Large intestine (tissue), 3 donors: ENCODE data around the gene MGLL. TPM values are rescaled to one million over a fixed set of nuclear protein-coding genes. Genes with fewer than 3 reads are reported as not detected.

Experiments used
- DNase-seq, 2 donors: peaks; one replicate each; pipeline versions ENCODE4 v3.0.0 to v3.0.0-alpha.2; 2013
- H3K27ac ChIP-seq: one replicate; pipeline ENCODE4 v1.5.1; 2013; ENCODE audit warnings: low read length
- H3K27me3 ChIP-seq: 2 replicates; pipeline ENCODE4 v1.6.1; 2013; ENCODE audit warnings: low read length; ENCODE audit not compliant: control insufficient read depth, insufficient read depth
- H3K36me3 ChIP-seq: 2 replicates; pipeline ENCODE4 v1.6.1; 2013; ENCODE audit warnings: low read length; ENCODE audit not compliant: control insufficient read depth, insufficient read depth
- H3K4me1 ChIP-seq: one replicate; pipeline ENCODE4 v1.6.1; 2013; ENCODE audit warnings: low read length; ENCODE audit not compliant: control insufficient read depth, insufficient read depth
- H3K4me3 ChIP-seq: one replicate; pipeline ENCODE4 v1.5.1; 2013; ENCODE audit warnings: low read length
- H3K9me3 ChIP-seq: one replicate; pipeline ENCODE4 v1.6.1; 2013; ENCODE audit warnings: mild to moderate bottlenecking, low read depth, low read length, moderate library complexity; ENCODE audit not compliant: control insufficient read depth
- WGBS: methylation state at CpG from one replicate; pipeline ENCODE4 v1.1.5; 2013; ENCODE audit warnings: low lambda C conversion rate; ENCODE audit not compliant: insufficient coverage; 5-methylcytosine and 5-hydroxymethylcytosine counted together
- polyA plus RNA-seq: library from polyadenylated mRNA; unstranded; fragments of 120-200 nt; gene quantifications from one replicate; pipeline ENCODE4 v1.2.1, GENCODE V29; 2013

MGLL gene
- polyA plus RNA-seq, 1 donor = 22.8 TPM

DNA sequence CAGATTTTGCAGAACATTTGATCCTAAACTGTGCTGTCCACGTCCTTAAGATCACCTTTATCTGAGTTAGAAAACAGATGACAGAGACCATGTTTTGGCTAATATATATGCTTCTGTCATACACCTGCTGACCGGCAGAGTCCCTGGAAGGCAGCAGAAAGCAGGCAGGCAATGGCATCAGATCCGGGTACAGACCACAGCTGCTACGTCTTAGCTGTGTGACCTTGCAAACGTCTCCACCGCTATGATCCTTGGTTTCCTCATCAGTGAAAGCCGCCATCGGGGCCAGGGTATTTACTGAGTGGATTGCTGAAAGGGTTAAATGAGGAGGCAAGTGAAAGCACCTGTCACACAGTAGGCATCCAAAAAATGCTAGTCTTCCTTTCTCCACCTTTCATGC is 77.4 kb downstream of the MGLL start:
- DNase-seq = no peak
- no peaks in the 10 kb centered on the region for H3K36me3 ChIP-seq
- H3K4me3 ChIP-seq = no peak overlapping the region
- H3K27ac ChIP-seq = no peak overlapping the region
- H3K27me3 ChIP-seq = no peaks in the 10 kb centered on the region
- WGBS = no CpG with 5 or more reads among the region's 8 CpGs
- H3K4me1 ChIP-seq = peaks cover 13% of the 10 kb centered on the region
- no peaks in the 10 kb centered on the region for H3K9me3 ChIP-seq

- Histone ChIP-seq H3K36me3 (no peaks in the 10 kb centered on the region), H3K27me3 (no peaks in the 10 kb centered on the region), H3K27ac (no peak overlapping the region), H3K4me1 (peaks cover 13% of the 10 kb centered on the region), H3K9me3 (no peaks in the 10 kb centered on the region), H3K4me3 (no peak overlapping the region)
- DNase-seq = no peak
- 86% methylated on average over 1 of the region's 11 CpGs for WGBS
Observed at GRCh38 chr3:127744253-127744815, 78.0 kb downstream of the MGLL start.

GRCh38 chr3:127743351-127744252 is 78.7 kb downstream of the MGLL start:
- no peaks in the 10 kb centered on the region for H3K27me3 ChIP-seq
- no peaks in the 10 kb centered on the region for H3K9me3 ChIP-seq
- no peak overlapping the region for H3K4me3 ChIP-seq
- WGBS = 71% methylated on average over 3 of the region's 15 CpGs
- H3K27ac ChIP-seq = no peak overlapping the region
- H3K4me1 ChIP-seq = peaks cover 17% of the 10 kb centered on the region
- no peaks in the 10 kb centered on the region for H3K36me3 ChIP-seq
- no peak for DNase-seq

- no peak overlapping the region for H3K27ac ChIP-seq
- WGBS = no CpG with 5 or more reads among the region's 9 CpGs
- no peaks in the 10 kb centered on the region for H3K36me3 ChIP-seq
- no peak overlapping the region for H3K4me3 ChIP-seq
- H3K4me1 ChIP-seq = peaks cover 26% of the 10 kb centered on the region
- DNase-seq = no peak
- H3K27me3 ChIP-seq = no peaks in the 10 kb centered on the region
- H3K9me3 ChIP-seq = no peaks in the 10 kb centered on the region
Observed at GRCh38 chr3:127742580-127742979, 79.7 kb downstream of the MGLL start.

- H3K27ac ChIP-seq = no peak overlapping the region
- H3K4me3 ChIP-seq = no peak overlapping the region
- H3K36me3 ChIP-seq = no peaks in the 10 kb centered on the region
- peaks cover 20% of the 10 kb centered on the region for H3K4me1 ChIP-seq
- no CpG with 5 or more reads among the region's 1 CpG for WGBS
- no peaks in the 10 kb centered on the region for H3K27me3 ChIP-seq
- no peak for DNase-seq
- no peaks in the 10 kb centered on the region for H3K9me3 ChIP-seq
Observed at GRCh38 chr3:127741690-127742089, 80.6 kb downstream of the MGLL start.

DNA sequence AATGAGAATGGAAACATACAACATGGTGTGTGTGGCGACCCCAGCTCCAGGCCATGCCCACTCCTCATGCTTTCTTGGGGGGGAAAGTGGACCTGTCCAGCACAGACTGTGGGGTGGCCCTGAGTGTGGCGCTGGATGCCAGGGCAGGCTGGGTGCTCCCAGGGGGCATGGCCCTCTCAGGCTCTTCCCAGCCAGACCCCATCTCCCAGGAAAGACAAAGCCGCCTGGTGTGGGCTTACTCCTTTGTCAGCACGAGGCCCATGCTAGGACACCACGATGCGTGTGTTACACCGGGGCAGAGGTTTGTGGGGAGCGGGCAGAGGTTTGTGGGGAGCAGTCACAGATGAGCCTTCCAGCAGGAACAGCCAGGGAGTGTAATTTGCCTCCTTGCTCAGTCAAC is 81.1 kb downstream of the MGLL start:
- WGBS = no CpG with 5 or more reads among the region's 8 CpGs
- Histone ChIP-seq H3K27me3 (no peaks in the 10 kb centered on the region), H3K4me3 (no peak overlapping the region), H3K27ac (no peak overlapping the region), H3K9me3 (no peaks in the 10 kb centered on the region), H3K36me3 (no peaks in the 10 kb centered on the region), H3K4me1 (peaks cover 20% of the 10 kb centered on the region)
- DNase-seq = no peak

- H3K36me3 ChIP-seq = no peaks in the 10 kb centered on the region
- no peak overlapping the region for H3K27ac ChIP-seq
- H3K4me3 ChIP-seq = no peak overlapping the region
- peaks cover 17% of the 10 kb centered on the region for H3K4me1 ChIP-seq
- no peak for DNase-seq
- H3K9me3 ChIP-seq = no peaks in the 10 kb centered on the region
- WGBS = no CpG with 5 or more reads among the region's 20 CpGs
- no peaks in the 10 kb centered on the region for H3K27me3 ChIP-seq
Observed at GRCh38 chr3:127740136-127740915, 82.0 kb downstream of the MGLL start.

GRCh38 chr3:127739347-127740135 is 82.8 kb downstream of the MGLL start:
- 100% methylated on average over 1 of the region's 12 CpGs for WGBS
- H3K27me3 ChIP-seq = no peaks in the 10 kb centered on the region
- no peak overlapping the region for H3K27ac ChIP-seq
- peaks cover 18% of the 10 kb centered on the region for H3K4me1 ChIP-seq
- no peaks in the 10 kb centered on the region for H3K36me3 ChIP-seq
- H3K4me3 ChIP-seq = no peak overlapping the region
- no peaks in the 10 kb centered on the region for H3K9me3 ChIP-seq
- DNase-seq = no peak

DNA sequence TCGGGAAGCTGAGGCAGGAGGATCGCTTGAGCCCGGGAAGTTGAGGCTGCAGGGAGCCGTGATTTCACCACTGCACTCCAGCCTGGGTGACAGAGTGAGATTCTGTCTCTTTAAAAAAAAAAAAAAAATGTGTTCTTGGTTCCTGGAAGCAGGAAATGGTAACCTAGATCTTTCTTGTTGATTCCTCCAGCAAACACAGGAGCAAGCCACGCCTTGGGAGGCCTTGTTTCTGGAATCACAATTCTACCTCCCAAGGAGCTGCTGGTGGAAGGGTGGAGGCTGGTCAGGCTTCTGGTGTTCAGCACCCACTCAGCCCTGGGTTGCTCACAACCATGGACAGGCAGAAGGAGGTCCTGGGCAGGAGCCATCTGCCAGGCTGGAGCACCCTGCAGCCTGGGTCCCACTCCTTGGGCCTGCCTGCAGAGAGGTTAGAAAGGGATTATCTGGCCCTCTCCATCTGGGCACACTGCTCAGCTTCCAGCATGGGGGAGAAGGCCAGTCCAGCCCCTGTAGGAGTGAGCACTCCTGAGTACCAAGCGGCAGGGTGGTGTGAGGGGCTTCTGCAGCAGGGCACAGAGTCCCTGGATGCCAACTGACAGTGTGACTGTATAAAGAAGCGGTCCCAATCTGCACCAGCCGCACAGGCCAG is 84.0 kb downstream of the MGLL start:
- no peak overlapping the region for H3K4me3 ChIP-seq
- DNase-seq = peak in 1 of 2 donors; percentile 54
- H3K27ac ChIP-seq = peak overlapping the region; percentile 51
- peaks cover 21% of the 10 kb centered on the region for H3K4me1 ChIP-seq
- WGBS = 100% methylated on average over 1 of the region's 8 CpGs
- H3K36me3 ChIP-seq = no peaks in the 10 kb centered on the region
- no peaks in the 10 kb centered on the region for H3K27me3 ChIP-seq
- H3K9me3 ChIP-seq = no peaks in the 10 kb centered on the region
